SK-N-SH (cell line): Measurements from ENCODE around the gene RNF217. TPM values are rescaled to one million over a fixed set of nuclear protein-coding genes. Genes with fewer than 3 reads are reported as not detected.
A peak's percentile ranks its signal among the peaks of the same experiment; 100 is the strongest.

ENCODE experiments used
- CTCF ChIA-PET: fragments of 300-600, 350-600 bp; formaldehyde crosslinking; extraction: SDS; loops from one replicate; lab custom pipeline; 2021; lab: Yijun Ruan, JAX
- POLR2A ChIA-PET: fragments of 350-600 bp; sonication (Branson Sonifier 250); formaldehyde crosslinking; extraction: SDS; loops from one replicate; lab custom pipeline; 2020; ENCODE audit warnings: antibody characterized with exemption, inconsistent platforms; lab: Yijun Ruan, JAX
- DNase-seq: peaks from one replicate; pipeline ENCODE4 v3.0.0; 2012
- H2AFZ ChIP-seq: fragments of 200-600 bp; sonication (generic); 2 replicates; pipeline ENCODE4 v1.8.1; 2016; ENCODE audit warnings: antibody characterized with exemption, mild to moderate bottlenecking, low read depth
- H3F3A ChIP-seq: fragments of 200-600 bp; sonication (generic); replicated peaks from 2 replicates; pipeline ENCODE3; 2016; ENCODE audit warnings: antibody characterized with exemption, mild to moderate bottlenecking; ENCODE audit not compliant: insufficient read depth
- H3K27ac ChIP-seq, 2 experiments: fragments of 200-500 bp in 1 of 2; fragments of 200-600 bp in 1 of 2; sonication (Bioruptor generic) in 1 of 2; sonication (generic), shearing (Covaris generic) in 1 of 2; 2 replicates each; pipeline versions ENCODE4 v1.5.1 to v1.6.1; 2014 to 2016; ENCODE audit warnings: low read depth in 2 of 2, inconsistent platforms in 1 of 2, low read length in 1 of 2, mild to moderate bottlenecking in 1 of 2, mixed read lengths in 1 of 2
- H3K27me3 ChIP-seq: fragments of 200-600 bp; sonication (generic), shearing (Covaris generic); 2 replicates; pipeline ENCODE4 v1.6.1; 2016; ENCODE audit warnings: mixed run types; ENCODE audit not compliant: insufficient read depth
- H3K36me3 ChIP-seq, 2 experiments: fragments of 200-500 bp in 1 of 2; fragments of 200-600 bp in 1 of 2; sonication (Bioruptor generic) in 1 of 2; sonication (generic) in 1 of 2; replicated peaks in 1 of 2; 2 replicates each; pipeline versions ENCODE3 to v1.5.1; 2014 to 2016; ENCODE audit warnings: low read length in 1 of 2, mild to moderate bottlenecking in 1 of 2; ENCODE audit not compliant: insufficient read depth in 2 of 2, control insufficient read depth in 1 of 2
- H3K4me1 ChIP-seq, 2 experiments: fragments of 200-500 bp in 1 of 2; fragments of 200-600 bp in 1 of 2; sonication (Bioruptor generic) in 1 of 2; sonication (generic), shearing (Covaris generic) in 1 of 2; 2 replicates each; pipeline versions ENCODE4 v1.5.1 to v1.6.1; 2014 to 2016; ENCODE audit warnings: low read depth in 1 of 2, low read length in 1 of 2, mixed run types in 1 of 2; ENCODE audit not compliant: insufficient read depth in 2 of 2, control insufficient read depth in 1 of 2
- H3K4me2 ChIP-seq: fragments of 200-600 bp; sonication (generic), shearing (Covaris generic); 2 replicates; pipeline ENCODE4 v1.6.1; 2017; ENCODE audit warnings: mixed run types
- H3K4me3 ChIP-seq, 2 experiments: fragments of 200-500 bp in 1 of 2; fragments of 200-600 bp in 1 of 2; sonication (Bioruptor generic) in 1 of 2; sonication (generic), shearing (Covaris generic) in 1 of 2; 2 replicates each; pipeline versions ENCODE4 v1.5.1 to v1.8.1; 2014 to 2016; ENCODE audit warnings: low read depth in 2 of 2, inconsistent platforms in 1 of 2, low read length in 1 of 2, mild to moderate bottlenecking in 1 of 2, mixed read lengths in 1 of 2, moderate library complexity in 1 of 2
- H3K79me2 ChIP-seq: fragments of 200-600 bp; sonication (generic); 2 replicates; pipeline ENCODE4 v1.8.1; 2017; ENCODE audit warnings: mild to moderate bottlenecking; ENCODE audit not compliant: insufficient read depth
- H3K9ac ChIP-seq: fragments of 200-600 bp; sonication (generic); 2 replicates; pipeline ENCODE4 v1.6.1; 2017; ENCODE audit warnings: mixed run types
- H3K9me2 ChIP-seq: fragments of 200-600 bp; sonication (generic); 2 replicates; pipeline ENCODE4 v1.6.1; 2017; ENCODE audit warnings: mixed run types
- H3K9me3 ChIP-seq: fragments of 200-600 bp; sonication (generic); 2 replicates; pipeline ENCODE4 v1.6.1; 2017; ENCODE audit warnings: mixed run types, mild to moderate bottlenecking, moderate library complexity
- H4K20me1 ChIP-seq: fragments of 200-600 bp; sonication (generic); 2 replicates; pipeline ENCODE4 v1.6.1; 2017; ENCODE audit warnings: mild to moderate bottlenecking, mixed run types; ENCODE audit not compliant: insufficient read depth
- CHD2 ChIP-seq: fragments of 150-350 bp; IDR thresholded peaks from 2 replicates; pipeline ENCODE4 v1.6.1; 2018; ENCODE audit warnings: low read length; ENCODE audit not compliant: partially characterized antibody
- ELF1 ChIP-seq: IDR thresholded peaks from 2 replicates; pipeline ENCODE4 v1.4.0; 2012
- EZH2phosphoT487 ChIP-seq: fragments of 200-600 bp; sonication (generic); IDR thresholded peaks from 2 replicates; pipeline ENCODE4 v1.6.1; 2017; ENCODE audit warnings: low read depth, mixed run types, mild to moderate bottlenecking, antibody characterized with exemption, moderate library complexity, borderline replicate concordance
- FOSL2 ChIP-seq: IDR thresholded peaks from 2 replicates; pipeline ENCODE4 v1.4.0; 2012; ENCODE audit warnings: low read depth, mild to moderate bottlenecking, moderate library complexity, borderline replicate concordance
- FOXJ3 ChIP-seq: sonication (generic); formaldehyde crosslinking; IDR thresholded peaks from 2 replicates; pipeline ENCODE4 v1.5.1; 2020; ENCODE audit warnings: mild to moderate bottlenecking, missing genetic modification reagents
- NFIC ChIP-seq: IDR thresholded peaks from 2 replicates; pipeline ENCODE4 v1.4.0; 2012; ENCODE audit warnings: borderline replicate concordance
- NRF1 ChIP-seq: IDR thresholded peaks from 2 replicates; pipeline ENCODE4 v1.6.1; 2012; ENCODE audit warnings: low read depth, mild to moderate bottlenecking, low read length
- RAD21 ChIP-seq: IDR thresholded peaks from 2 replicates; pipeline ENCODE4 v1.6.1; 2012; ENCODE audit warnings: mild to moderate bottlenecking, low read length
- SIN3A ChIP-seq: IDR thresholded peaks from 2 replicates; pipeline ENCODE4 v1.6.1; 2012; ENCODE audit warnings: low read depth, mild to moderate bottlenecking, low read length, moderate library complexity, borderline replicate concordance
- SMC3 ChIP-seq: IDR thresholded peaks from 2 replicates; pipeline ENCODE4 v1.6.1; 2012; ENCODE audit warnings: low read depth, low read length, improper control_type of control experiment
- TAF1 ChIP-seq: IDR thresholded peaks from 2 replicates; pipeline ENCODE4 v1.6.1; 2012; ENCODE audit warnings: low read depth, mild to moderate bottlenecking, low read length, moderate library complexity, borderline replicate concordance
- WGBS: methylation state at CpG from one replicate; pipeline ENCODE4 v1.1.6; 2017; ENCODE audit warnings: low lambda C conversion rate; 5-methylcytosine and 5-hydroxymethylcytosine counted together
- polyA plus RNA-seq, 3 experiments: library from polyadenylated mRNA; depleted of rRNA; stranded (reverse); fragments of >200 nt; gene quantifications; 2 replicates each; pipeline ENCODE4 v1.2.3, GENCODE V29; 2012

Gene RNF217
- polyA plus RNA-seq, 1 of the 3 experiments (the other 2 are of a cell fraction): 0.28 TPM

- Histone ChIP-seq H2AFZ (no peak overlapping the region), H4K20me1 (no peaks in the 10 kb centered on the region), H3K27ac (no peak overlapping the region; a peak in 1 of 4 replicates), H3K4me2 (no peak overlapping the region), H3K36me3 (no peaks in the 10 kb centered on the region), H3K27me3 (no peaks in the 10 kb centered on the region), H3K79me2 (no peaks in the 10 kb centered on the region), H3K9ac (no peak overlapping the region), H3K9me2 (no peaks in the 10 kb centered on the region), H3K4me1 (peaks cover 0 to 13% of the 10 kb centered on the region in 2 experiments; a peak in 1 of 4 replicates), H3K4me3 (no peak overlapping the region), H3K9me3 (no peaks in the 10 kb centered on the region), H3F3A (no peaks in the 10 kb centered on the region)
- DNase-seq: no peak
- CTCF ChIA-PET: no interaction called here
- WGBS: 9% methylated on average over 2 of the region's 2 CpGs
- POLR2A ChIA-PET: no interaction called here
- TF ChIP-seq SIN3A: no peak
- no peak for TF ChIP-seq SMC3
- TF ChIP-seq FOSL2: no peak
- no peak for TF ChIP-seq ELF1
- no peak for TF ChIP-seq CHD2
- no peak for TF ChIP-seq TAF1
- no peak for TF ChIP-seq NRF1
- no peak for TF ChIP-seq FOXJ3 (CRISPR knock-in tag)
Measured at GRCh38 chr6:124983383-124984083, 21.3 kb downstream of the RNF217 start.

DNA sequence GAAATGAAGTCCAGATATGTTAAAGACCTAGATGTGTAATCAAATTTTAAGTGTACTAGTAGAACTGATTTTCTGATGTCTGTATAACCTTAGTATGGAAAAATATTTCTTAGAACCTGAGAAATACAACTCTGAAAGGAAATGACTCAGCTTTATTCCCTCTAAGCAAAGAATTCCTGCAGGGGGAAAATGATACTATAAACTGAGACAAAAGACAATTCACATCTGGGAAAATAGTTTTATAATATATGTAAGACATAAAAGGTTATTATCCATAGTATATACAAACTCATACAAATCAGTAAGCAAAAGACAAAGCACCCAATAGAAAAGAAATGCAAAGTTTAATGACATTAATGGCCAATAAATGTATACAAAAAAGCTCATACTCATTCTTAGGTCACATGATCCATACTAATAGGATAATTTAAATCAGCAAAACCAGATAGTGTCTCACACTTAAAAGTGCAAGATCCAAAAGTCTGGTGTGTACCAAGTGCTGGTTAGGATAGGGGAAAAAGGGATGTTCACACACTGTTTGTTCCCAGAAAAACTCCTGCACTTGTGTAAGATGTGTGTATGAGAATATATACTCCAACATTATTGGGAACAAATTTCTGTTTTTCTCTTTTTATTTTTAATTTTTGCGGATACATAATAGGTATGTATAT is 22.6 kb downstream of the RNF217 start:
- Histone ChIP-seq H3F3A (no peaks in the 10 kb centered on the region), H3K4me1 (peaks cover 0 to 13% of the 10 kb centered on the region in 2 experiments; a peak in 1 of 4 replicates), H3K79me2 (no peaks in the 10 kb centered on the region), H3K36me3 (no peaks in the 10 kb centered on the region), H2AFZ (no peak overlapping the region), H3K9ac (no peak overlapping the region), H3K9me3 (no peaks in the 10 kb centered on the region), H3K4me3 (no peak overlapping the region), H3K27ac (peak overlapping the region in 1 of 2 experiments; percentile 52; a peak in 2 of 4 replicates), H3K27me3 (no peaks in the 10 kb centered on the region), H3K4me2 (peak overlapping the region; percentile 15; the same call in 1 of the 2 replicates), H4K20me1 (no peaks in the 10 kb centered on the region), H3K9me2 (no peaks in the 10 kb centered on the region)
- TF ChIP-seq FOSL2 (peak; percentile 13; the same call in 1 of the 2 replicates), SIN3A (no peak)
- DNase-seq: no peak
- ChIA-PET CTCF (no interaction called here), POLR2A (no interaction called here)
- 82% methylated on average over 1 of the region's 1 CpG for WGBS

- Histone ChIP-seq H3K9me2 (no peaks in the 10 kb centered on the region), H3F3A (no peaks in the 10 kb centered on the region), H3K9ac (no peak overlapping the region), H3K9me3 (no peaks in the 10 kb centered on the region), H3K79me2 (no peaks in the 10 kb centered on the region), H3K4me1 (peaks cover 0 to 13% of the 10 kb centered on the region in 2 experiments; a peak in 1 of 4 replicates), H3K4me2 (no peak overlapping the region), H4K20me1 (no peaks in the 10 kb centered on the region), H3K36me3 (no peaks in the 10 kb centered on the region), H3K4me3 (no peak overlapping the region), H2AFZ (no peak overlapping the region), H3K27ac (no peak overlapping the region), H3K27me3 (no peaks in the 10 kb centered on the region)
- ChIA-PET POLR2A (no interaction called here), CTCF (no interaction called here)
- TF ChIP-seq NFIC (no peak), EZH2phosphoT487 (no peak), RAD21 (no peak)
- DNase-seq: no peak
Measured at GRCh38 chr6:124986164-124986563, 23.9 kb downstream of the RNF217 start.
